GM13976 (cell line): ENCODE results near the gene TBXA2R.
A peak's percentile ranks its signal among the peaks of the same experiment; 100 is the strongest.
"Not testable (repeated sequence)": the region's sequence is repeated elsewhere in the genome, so short reads cannot be mapped to it uniquely, and the experiment has no call there.

Experiments used
- DNase-seq: peaks from one replicate; pipeline ENCODE4 v3.0.0; 2012; ENCODE audit warnings: low spot score
- in situ Hi-C: fragments of 300-500 bp; cut with MboI; formaldehyde crosslinking; loops from one replicate; pipeline ENCODE4 v1.12.0; 2022; ENCODE audit warnings: low sequenced_read_pairs, mixed read lengths, inconsistent platforms; ENCODE audit not compliant: unreplicated experiment
- TF ChIP-seq, protein P1 (sequence below): IDR thresholded peaks from 2 replicates; pipeline ENCODE4 v1.5.1; 2012; ENCODE audit warnings: borderline replicate concordance, mild to moderate bottlenecking; ENCODE audit not compliant: insufficient read depth; ENCODE audit errors: extremely low read depth, missing control alignments, control extremely low read depth

Gene TBXA2R

DNA sequence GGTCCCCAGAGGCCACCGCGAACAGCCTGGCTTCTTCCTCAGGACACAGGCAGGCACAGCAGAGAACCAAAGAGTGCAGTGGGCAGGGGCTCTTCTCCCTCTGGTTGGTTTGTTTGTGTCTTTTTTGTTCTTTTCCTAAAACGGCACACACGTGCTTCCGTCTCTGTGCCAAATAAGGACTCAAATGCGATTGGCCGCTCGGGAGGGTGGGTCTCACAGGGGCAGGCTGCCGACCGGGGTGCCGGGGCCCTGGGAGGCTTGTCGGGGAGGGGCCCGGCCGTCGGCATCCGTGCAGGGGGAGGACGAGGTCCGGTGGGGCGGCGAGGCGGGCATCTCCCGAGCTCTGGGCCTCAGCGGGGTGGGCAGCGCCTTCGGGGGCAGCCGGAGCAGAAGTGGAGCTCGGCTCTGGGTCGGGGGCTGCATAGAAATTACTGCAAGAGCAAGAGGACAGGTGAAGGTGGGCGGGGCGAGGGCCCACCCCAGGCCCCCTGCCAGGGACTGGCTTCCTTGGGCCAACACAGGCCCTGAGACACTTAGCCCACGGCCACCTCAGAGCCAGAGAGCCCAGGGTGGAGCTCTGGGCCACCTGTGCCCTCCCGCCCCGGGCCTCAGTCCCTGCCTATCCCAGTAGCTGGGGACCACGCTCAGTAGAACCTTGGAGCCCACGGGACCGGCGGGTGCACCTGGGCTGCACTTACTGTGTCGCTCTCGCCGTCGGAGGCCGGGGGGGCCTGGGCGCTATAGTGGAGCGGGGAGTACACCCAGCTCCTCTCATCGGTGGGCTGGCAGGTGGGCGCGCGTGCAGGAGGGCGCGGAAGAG is 26.3 kb upstream of the TBXA2R start:
- in situ Hi-C loops = no loop called here
- TF ChIP-seq, protein P1, sequence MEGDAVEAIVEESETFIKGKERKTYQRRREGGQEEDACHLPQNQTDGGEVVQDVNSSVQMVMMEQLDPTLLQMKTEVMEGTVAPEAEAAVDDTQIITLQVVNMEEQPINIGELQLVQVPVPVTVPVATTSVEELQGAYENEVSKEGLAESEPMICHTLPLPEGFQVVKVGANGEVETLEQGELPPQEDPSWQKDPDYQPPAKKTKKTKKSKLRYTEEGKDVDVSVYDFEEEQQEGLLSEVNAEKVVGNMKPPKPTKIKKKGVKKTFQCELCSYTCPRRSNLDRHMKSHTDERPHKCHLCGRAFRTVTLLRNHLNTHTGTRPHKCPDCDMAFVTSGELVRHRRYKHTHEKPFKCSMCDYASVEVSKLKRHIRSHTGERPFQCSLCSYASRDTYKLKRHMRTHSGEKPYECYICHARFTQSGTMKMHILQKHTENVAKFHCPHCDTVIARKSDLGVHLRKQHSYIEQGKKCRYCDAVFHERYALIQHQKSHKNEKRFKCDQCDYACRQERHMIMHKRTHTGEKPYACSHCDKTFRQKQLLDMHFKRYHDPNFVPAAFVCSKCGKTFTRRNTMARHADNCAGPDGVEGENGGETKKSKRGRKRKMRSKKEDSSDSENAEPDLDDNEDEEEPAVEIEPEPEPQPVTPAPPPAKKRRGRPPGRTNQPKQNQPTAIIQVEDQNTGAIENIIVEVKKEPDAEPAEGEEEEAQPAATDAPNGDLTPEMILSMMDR = no peak
- no peak for DNase-seq

DNA sequence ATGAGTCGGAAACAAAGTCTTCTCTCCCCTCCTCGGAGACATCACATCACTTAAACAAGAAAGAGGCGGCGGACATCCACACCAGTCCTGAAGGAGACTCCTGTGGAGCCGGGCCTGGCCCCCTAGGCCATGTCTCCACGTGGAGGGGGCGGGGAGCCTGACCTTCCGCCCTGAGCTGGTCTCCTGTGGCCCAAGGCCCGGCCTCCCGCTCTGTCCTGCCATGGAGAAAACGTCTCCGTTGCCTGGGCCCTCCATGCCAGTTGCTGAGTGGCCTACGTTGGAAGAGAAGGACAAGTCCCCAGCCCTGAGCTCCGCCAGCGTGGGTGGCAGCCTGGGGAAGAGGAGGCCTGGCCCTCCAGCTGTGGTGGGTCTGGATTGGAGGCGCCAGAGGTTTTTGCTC is 25.4 kb upstream of the TBXA2R start:
- no peak for DNase-seq
- TF ChIP-seq, protein P1 = no peak
- in situ Hi-C loops = no loop called here

DNA sequence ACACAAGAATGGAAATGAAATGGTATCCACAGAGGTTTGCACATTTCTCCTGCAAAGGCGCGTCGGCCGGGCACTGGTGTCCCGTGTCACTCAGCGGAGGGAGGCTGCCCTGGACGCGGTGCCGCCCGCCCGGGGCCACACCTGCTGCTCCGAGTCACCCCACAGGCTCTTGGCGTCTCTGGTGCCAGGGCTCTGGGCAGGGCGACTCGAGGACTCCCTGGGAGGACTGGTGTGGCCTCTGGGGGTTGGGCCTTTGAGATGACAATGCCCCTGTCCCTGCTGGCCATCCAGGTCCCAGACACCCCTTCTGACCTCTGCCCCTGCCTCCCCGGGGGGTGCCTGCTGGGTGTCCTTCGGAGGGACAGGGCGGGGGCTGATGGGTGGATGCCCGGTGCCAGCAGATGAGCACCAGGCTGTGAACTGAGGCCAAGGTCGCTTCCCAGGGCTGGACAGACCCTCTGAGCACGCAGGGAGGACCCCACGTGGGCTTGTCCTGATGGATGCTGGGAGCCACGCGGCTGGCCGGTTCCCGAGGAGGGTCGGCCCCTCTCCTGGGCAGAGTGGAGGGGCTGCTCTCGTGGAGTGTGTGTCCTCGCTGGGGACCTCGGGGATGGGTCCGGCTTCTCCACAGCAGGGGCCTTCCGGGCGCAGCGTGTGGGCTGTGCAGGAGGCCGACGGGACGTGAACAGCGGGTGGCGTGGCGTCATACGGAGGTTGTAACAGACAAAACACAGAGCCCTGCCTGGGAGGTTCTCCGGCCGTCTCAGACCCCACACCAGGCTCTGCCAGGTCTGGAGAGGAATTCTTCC is 24.6 kb upstream of the TBXA2R start:
- in situ Hi-C loops = no loop called here
- no peak for DNase-seq
- TF ChIP-seq, protein P1 = no peak

DNA sequence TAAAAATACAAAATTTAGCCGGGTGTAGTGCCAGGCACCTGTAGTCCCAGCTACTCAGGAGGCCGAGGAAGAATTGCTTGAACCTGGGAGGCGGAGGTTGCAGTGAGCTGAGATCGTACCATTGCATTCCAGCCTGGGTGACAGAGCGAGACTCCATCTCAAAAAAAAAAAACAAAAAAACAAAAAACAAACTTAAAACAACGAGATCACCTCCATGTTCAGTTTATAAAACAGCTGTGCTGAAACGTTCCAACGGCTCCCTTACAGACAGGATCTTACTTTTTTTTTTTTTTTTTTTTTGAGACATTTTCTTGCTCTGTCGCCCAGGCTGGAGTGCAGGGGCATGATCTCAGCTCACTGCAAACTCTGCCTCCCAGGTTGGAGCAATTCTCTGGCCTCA is 22.1 kb upstream of the TBXA2R start:
- DNase-seq, in situ Hi-C loops: not testable (repeated sequence)

DNA sequence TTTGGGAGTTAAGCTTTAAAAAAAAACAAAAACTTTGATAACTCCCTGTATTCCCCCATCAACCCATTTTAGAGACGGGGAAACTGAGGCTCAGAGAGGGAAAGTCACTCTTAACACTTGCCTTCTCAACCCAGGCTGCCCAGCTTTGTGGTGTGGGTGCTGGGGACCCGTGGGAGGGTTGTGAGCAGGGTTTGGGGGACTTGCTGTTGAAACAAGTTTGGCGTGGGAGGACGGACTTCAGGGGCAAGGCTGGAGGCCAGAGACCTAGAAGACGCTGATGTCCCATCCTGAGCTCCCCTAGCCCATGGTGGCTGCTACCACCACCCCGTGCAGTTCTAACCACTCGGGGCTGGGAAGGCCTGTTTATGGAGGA is 20.7 kb upstream of the TBXA2R start:
- in situ Hi-C loops = no loop called here
- TF ChIP-seq, protein P1 = no peak
- no peak for DNase-seq

DNA sequence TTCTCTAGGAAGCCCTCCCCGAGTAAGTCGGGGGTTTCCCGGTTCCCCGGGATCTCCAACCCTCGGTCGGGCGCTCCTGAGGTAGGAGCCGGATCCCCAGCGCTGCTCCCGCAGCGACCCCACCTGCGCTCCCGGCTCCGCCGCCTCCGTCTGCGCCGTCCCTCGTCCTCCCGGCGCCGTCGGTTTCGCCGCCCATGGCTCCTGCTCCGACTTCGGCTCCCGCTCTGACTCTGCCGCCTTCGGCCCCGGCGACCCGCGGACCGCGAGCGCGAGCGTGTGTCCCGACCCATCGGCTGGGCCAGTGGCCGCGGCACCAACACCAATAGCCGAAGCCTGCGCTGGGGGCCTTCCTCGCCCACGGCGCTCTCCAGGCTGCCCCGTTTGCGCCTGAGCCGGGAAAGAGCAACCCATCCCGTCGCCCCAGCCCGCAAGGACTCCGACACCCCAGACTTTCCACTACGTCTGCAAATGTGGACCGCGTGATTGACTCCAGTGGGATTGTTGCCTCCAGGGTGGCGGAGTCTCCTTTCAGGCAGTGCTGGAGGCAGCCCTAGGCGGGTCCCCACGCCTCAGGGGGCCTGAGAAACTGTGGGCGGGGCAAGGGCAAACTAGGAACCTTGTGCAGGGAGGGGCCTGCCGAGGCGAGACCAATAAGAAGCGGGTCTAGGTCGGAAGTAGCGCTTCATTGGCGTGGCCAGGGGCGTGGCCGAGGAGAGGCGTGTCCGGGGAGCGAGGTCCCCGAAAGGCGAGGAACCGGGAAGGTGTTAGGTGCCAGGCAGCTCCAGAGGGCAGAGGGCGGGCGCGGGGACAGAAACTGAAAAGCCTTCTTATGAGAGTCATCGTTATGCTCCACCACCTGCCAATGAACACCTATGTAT is 20.0 kb upstream of the TBXA2R start, which contains the start of gene CACTIN:
CACTIN (minus strand) TSS at position 318 of the 878 bp plus-strand sequence; CDS start at position 290, 28 bp downstream.
- TF ChIP-seq, protein P1 = no peak
- peak; percentile 100 for DNase-seq
- in situ Hi-C loops = no loop called here
